SIG-M5 (cell line): ENCODE results near the gene CDH22.
A peak's percentile ranks its signal among the peaks of the same experiment; 100 is the strongest.

Source experiments
- DNase-seq: peaks from one replicate; lab custom pipeline; 2025; lab: John Stamatoyannopoulos, UW

Gene CDH22

DNA sequence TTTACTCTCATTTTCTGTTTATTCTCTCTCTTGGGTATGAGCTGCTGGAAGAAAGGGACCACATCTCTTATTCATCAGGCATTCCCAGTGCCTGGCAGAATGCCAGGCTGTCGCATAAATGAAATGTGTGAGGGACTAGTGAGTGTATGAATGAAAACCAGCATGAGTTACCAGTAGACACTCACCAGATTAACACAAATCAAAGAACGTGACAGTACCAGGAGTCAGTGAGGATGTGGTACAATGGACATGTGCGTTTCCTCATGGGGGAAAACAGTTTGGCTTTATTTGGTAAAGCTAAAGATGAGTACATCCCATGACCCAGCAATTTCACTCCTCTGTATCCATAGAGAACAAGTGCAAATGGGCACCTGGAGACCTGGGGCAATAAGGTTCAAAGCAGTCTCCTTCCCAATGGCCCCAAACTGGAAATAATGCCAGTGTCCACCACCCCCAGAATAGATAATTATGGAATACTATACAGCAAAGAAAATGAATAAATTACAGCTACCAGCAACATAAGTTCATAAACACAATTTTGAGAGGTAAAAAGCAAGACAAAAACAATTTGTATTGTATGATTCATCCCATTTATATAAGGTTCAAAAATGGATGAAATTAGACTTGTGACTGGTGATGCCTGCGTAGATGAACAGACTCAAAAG lies 93.3 kb downstream of the CDH22 start:
- DNase-seq = no peak

DNA sequence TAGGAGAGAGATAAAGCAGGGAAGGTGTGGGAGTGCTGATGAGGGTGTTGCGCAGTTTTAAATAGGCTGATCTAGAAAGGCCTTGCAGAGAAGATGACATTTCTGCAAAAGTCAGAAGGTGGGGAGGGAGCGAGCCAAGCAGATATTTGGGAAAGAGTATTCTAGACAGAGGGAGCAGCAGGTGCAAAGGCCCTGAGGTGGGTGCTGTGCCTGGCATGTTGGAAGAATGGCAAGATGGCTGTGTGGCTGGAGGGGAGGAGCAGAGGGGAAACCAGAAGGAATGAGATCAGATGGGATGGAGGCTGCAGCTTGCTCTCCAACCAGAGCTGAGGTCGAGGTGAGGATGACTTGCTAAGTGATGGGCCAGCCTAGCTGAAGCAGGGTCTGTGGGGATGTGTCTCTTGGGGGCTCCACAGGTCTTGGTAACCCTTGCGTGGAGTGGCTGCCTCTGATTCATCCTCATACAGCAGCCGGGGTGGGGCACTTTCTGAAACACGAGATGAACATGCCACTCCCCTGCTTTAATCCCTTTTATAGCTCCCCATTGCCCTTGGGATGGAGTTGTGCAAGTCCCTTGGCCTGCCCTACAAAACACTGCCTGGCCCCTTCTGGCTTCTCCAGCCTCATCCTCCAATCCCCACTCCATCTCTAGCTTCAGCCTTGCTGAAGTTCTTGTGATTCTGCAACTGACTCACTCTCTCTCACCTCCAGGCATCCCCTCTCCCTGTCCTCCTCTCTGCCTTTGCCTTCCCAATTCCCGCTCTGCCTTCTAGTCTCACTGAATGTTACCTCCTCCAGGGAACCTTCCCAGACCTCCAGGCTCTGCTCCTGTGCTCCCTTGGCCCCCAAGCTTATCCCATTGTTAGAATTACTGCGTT lies 94.1 kb downstream of the CDH22 start:
- DNase-seq = no peak

DNA sequence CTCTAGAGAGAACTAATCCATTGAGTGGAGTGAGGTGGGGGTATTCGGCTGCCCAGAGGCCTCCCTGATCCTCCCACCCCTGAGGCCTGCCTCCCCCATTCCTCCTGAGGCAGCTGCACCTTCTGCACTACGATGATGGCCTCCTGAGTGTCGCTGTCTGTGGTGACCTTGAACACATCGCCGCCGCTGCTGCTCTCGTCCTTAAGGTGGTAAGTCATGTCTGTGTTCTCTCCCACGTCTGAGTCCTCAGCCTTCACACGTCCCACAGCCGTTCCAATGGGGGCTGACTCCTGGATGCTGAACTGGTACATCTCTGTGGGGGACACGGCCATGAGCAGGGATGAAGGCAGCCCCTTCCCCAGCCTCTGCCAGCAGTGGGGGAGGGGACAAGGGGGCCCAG lies 95.4 kb downstream of the CDH22 start:
- no peak for DNase-seq

DNA sequence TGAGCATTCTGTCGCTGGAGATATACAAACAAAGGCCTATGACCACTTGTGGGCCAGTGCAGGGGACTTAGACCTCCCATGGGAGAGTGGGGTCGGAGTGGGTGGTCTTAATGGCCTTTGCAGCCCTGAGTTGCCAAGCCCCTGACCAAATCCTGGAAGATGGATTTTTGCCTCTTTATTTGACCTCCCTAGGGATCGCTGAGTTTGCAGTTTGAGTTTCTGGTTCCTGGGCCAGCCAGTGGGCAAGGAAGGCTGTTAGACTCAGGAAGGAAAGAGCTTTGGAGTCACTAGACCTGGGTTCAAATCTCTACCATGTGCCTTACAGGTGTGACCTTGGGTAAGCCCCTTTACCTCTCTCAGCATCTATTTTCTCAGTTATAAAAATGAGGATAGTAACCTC lies 96.0 kb downstream of the CDH22 start:
- DNase-seq = no peak

DNA sequence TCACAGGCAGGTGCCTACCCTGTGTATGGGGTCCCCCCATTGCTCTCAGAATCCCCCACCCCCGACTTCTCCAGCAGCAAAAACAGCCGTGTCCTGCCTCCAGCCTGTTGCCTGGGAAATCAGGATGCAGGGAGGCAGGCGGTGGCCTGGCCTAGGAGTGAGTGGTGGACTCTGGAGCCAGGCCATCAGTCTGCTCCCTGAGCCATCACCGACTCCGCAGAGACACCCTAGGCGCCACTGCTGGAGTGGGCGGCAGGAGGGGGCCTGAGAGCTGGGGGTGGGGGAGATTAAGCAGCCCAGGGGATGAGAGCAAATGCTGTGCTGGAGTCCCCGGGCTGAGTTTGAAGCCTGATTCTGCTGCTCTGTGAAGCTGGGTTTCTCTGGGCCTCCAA lies 97.0 kb downstream of the CDH22 start:
- no peak for DNase-seq

DNA sequence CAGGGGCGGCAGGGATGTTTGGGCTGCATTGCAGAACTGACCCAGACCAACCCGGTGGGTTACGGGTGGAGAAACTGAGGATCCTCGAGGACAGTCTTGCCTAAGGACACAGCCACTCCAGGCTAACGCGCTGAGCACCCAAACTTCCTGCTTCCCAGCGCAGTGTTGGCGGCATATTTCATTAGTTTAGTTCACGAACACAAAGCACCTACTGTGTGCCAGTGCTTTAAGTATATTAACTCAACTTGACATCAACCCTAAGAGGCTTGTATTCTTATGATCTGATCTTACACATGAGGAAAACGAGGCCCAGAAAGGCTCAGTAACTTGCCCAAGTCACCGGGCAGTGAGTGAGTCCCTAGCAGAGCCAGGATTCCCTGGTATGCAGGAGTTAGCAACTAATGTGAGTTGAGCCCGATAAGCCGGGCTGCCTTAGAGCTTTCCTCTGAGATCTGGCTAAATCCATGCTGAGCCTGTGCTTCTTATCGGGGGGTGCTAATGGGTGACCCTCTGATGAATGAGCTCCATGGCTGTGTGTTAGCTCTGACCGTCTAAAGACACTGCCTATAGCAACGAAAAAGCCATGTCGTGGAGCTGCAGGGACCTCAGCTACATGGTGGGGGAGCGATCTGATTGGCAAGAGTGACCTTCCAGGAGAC lies 97.5 kb downstream of the CDH22 start:
- no peak for DNase-seq

DNA sequence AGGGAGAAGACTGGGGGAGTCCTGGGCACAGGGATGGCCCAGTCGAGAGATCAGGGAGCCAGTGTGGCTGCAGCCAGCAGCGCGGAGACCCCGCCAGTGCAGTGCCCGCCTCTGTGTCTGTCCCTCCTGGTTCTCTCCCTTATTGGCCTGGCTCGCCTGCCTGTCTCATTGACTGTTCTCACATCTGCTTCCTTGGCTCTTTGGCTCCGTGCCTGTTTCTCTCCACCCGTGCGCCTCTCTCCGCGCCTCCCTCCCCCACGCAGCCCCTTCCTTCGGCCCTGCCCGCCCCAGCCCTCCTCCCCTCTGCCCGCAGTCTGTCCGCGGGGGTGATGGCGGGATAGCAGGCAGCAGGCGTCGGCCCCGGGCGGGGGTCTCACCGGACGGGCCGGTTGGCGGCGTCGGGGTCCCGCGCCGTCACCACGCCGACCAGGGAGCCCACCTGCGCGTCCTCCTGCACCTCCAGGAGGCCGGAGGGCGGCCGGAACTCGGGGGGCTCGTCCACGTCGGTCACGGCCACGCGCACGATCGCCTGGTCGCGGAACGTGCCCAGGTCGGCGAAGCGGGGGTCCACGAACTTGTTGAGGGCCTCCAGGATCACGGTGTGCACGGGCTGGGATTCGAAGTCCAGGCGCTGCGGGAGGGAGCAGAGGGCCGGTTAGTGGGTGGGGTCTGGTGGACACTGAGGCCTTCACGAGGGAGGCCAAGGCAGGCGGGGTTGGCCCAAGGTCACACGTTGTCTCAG lies 98.2 kb downstream of the CDH22 start:
- no peak for DNase-seq

DNA sequence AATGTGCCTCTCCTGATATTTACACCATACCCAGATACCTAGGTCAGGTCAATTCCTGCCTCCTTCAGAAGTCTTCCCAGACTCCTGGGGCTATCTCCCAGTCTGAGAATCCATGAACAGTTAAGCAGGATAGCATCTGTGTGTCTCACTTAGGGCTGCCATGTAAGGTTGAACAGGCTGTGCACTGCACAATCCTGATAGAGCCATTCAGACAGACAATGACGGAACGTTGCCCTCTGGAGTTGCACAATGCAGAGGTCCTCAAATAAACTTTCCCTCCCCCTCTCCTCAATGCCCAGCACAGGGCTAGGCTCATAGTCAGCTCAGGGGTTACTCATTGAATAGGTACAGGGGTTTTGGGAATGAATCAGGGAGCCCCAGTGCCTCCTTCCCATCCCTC lies 100.5 kb downstream of the CDH22 start:
- DNase-seq = no peak

DNA sequence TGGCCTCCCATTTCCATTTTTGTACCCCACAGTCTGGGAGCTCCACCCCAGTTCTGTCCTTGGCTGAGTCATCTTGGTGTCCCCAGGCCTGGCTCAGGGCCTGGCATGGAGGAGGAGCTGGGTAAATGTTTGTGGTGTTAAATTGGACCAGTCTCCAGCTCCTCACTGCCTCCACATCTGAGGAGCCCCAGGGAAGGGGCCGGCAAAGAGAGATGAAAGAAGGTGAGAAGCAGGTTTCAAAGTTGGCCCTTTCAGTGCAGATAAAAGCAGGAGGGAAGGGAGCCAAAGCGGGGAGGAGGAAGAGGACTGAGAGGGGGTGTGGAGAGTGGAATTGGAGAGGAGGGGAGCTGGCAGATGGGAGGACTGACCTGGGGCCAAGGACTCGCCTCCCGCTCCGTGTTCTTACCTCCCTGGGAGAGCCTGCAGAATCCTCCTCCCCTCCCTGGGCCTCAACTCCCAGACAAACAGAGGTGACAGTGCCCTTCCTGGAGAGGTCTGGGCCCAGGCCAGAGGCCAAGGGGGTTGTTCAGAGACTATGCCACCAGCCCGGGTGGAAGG lies 101.2 kb downstream of the CDH22 start:
- no peak for DNase-seq

DNA sequence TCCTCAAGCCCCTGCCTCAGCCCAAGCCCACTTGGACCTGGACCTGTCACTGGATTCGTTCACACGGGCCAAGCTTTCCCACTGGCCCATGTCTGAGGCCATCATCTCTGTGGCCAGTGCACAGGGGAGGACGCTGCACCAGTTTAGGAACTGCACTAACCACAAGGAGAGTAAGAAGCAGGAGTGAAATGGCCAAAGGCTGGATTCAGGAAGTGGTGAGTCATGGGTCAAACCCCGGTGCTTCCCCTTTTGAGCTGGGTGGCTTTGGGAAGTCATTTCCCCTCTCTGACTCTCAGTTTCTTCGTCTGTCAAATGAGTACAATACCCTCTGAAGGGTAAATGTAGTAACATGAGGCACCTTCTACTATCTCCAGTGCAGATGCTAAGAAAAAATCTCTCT lies 102.3 kb downstream of the CDH22 start:
- peak; percentile 46 for DNase-seq

DNA sequence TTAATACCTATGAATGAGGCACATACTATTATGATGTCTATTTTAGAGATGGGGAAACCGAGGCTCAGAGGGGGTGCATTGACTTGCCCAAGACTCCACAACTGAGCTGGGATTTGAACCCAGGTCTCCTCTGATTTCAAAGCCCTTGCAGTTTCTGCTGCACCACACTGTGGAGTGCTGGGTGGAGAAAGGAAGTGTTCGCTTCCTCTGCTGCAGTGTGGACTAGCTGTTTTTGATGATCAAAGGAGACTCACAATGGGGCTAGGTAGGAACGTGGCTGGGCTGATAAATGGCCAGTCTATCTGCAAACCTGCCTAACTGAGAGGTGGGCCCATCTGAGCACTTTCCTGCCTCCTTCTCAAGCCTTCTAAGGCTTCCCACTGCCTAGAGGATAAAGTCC lies 102.9 kb downstream of the CDH22 start:
- DNase-seq = no peak

DNA sequence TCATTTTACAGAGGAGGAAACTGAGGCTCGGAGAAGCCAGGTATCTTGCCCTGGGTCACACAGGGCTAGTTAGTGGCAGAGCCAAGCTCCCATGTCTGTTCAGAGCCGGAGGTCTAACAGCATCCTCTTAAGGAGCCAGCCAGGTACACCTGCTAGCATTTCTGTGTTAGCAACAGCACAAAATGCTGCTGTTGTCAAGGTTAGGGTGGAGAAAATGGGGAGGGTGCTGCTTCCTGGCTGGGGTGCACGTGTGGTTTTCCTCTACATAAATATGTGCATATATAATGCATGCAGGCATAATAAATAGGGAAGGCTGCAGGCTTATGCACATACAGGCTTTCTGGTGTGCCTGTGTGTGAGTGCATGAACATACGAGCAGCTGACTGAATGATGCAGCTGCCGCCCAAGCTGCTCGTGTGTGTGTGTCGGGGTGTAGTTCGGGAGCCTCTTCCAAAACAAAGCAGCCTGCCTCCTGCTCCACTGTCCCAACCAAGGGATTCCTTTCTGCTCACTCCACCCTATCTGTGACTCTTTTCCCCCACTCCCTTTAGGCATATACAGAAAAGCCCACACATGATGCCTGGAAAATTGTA lies 103.6 kb downstream of the CDH22 start:
- no peak for DNase-seq

DNA sequence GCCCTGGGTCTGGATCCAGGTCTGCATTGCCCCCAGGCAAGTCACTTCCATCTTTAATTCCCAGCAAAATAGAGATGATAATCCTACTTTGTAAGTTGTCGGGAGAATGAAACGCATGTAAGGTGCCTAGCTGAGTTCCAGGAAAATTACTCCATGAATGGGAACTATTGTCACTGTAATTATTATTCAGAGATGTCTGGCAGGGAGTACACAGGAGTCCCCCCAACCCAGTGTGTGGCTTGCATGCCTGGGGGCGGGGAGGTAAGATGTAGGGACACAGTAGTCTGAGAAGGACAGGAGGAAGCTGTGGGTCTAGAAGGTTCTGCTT lies 104.8 kb downstream of the CDH22 start:
- DNase-seq = no peak

DNA sequence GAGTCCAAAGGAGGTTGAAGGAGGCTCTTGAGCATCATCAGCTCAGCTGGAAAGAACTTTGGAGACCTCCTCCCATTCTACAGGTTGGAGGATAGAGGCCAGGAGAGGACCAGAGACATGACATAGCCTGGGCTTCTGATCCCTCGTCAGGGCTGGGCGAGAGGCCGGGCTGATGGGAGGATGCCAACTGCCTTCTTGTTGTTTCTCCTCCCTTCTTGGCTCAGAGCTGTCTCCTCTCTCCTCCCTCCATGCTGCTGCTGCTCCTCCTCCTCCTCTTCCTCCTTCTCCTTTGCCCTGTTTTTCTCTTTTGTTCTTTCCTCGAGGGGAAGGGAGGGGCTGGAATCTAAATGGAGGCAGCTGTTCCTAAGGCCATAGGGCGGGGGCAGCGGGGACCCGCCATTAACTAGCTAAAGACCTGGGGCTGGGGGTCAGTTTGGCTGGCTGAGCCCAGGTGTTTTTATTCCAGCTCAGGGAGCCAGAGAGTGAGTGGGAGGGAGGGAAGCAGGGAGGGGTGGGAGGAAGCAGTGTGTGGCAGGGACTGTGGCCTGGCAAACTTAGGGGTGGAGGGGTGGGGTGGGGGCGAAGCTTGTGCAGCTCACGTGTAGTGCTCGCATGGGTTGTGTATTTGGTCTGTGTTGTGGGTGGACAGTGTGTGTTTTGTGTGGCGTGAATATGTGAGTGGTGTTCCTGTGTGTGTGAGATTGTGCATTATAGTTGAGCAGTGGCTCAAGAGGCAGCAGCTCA lies 105.4 kb downstream of the CDH22 start:
- DNase-seq = no peak

DNA sequence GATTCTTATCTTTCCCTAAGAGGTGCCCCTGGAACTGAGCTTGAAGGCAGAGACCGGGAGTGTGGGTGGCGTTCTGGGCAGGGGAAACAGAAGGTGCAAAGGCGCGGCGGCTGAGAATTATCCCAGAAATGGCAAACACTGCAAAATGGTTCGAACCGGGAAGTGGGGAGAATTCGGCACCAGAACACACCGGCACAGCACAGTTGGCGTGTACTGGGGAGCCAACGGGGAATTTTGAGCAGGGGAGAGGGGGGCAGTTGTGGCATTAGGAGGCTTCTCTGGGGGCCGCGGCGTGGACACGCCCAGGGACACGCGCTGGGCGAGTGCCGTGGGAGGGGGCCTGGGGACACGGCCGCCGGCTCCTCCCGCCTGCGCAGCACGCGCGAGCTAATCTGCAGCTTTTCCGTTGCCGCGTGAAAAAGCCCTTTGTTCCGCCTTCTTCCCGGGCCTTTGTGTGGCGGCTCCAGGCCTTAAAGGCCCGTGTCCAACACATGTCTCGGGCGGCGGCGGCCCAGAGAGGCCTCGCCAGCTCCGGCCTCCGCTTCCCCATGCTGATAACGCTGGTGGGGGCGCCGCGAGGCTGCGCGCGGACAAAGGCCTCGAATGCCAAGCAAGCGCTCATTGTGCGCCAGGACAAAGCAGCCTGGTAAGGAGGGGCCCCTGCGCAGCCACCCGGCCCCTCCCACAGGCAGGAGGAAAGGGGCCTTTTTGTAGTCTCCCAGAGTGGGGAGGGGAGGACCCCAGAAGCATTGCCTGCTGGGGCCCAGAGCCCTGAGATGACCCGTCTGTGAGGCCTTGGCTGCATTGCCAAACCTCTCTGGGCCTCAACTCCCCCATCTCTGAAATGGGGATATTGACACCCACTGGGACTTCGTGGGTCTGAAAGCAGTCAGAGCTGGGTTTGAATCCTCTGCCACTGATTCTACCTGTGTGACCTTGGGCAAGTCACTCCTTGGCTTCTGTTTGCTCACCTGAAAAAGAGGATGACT lies 107.4 kb downstream of the CDH22 start:
- DNase-seq = no peak

DNA sequence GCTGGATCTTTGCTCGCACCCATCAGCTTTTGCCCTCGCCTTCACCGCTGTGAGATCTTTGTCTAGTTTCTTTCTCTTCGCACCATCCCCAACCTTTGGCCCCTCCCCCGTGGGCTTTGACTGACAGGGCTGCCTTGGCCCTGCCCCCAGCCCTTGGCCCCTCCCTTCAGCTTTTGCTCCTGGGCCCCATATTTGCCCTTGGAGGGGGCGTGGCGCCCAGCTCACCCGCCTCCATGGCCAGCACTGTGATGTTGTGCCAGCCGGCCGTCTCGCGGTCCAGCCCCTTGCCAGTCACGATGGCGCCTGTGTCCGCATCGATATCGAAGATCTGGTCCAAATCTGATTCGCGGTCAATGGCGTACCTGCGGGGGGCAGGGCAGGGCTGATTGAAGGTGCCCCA lies 109.1 kb downstream of the CDH22 start:
- no peak for DNase-seq

DNA sequence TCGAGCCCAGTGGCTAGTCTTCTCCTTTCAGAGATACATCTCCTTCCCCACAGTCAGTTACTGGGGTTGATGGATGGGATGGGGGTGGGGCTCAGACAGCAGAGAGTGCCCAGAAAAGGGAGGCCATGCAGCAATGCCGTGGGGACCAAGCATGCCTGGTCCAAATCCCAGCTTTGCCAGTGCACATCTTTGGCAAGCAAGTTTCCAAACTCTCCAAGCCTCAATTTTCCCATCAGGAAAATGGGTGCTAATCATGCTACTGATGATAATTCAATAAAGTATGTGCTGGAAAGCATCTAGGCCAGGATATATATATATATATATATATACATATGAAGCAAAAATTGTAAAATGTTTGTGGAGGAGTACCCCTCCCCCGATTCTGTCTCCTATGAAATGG lies 111.3 kb downstream of the CDH22 start:
- DNase-seq = no peak

DNA sequence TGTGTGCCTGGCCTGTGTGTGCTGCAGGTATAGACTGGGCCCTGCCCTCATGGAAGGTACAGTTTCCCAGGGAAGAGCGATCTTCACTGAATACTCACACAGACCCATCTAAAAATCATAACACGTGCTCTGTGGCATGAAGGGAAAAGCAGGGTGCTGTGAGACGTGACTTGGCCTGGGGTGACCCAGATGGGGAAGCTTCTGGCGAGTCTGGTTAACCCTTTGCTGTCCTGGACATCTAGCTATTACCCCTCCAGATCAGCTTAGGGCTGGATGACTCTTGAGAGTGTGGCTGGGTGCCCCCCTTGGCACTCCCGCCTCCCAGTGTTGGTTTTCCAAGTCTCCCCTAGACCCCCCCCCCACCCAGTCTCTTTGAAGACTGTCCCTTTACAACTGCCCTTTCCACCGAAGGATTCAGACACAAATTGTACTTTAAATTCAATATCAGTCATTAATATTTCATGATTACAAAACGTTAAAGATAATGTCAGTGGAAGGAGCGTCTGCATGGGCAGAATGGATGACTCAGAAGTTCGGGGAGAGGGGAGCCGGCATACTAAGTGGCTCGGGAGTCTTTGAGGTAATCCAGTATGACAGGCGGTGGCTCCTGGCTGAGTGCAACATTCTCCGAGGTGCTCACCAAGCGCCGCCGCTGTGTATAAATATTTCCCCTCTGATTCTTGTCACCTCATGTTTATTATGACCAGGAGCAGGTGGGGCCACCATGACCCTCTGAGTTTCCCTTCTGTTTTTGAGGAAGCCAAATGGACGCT lies 112.8 kb downstream of the CDH22 start:
- no peak for DNase-seq

DNA sequence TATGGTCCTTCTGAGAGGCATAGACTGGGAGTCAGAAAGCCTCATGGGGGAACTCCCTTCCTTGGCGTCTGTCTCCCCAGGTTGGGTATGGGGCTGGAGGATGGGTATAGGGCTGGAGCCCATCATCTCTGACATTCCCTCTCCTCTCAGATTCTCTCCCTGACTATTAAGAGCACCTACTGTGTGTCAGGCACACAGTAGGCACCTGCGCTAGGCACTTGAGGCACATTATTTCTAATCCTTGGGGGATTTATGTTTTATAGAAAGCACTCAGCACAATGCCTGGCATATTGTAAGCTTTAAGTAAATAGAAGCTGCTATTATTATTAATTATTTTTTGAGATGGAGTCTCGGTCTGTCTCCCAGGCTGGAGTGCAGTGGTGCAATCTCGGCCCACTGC lies 113.9 kb downstream of the CDH22 start:
- no peak for DNase-seq
